ENCODE results near the gene CYS1.
A peak's percentile ranks its signal among the peaks of the same experiment; 100 is the strongest.

The CYS1 gene

GRCh38 chr2:10085668-10086059 lies 5.5 kb upstream of the CYS1 start:
- Histone ChIP-seq H3K9me3 (no peaks in the 10 kb centered on the region), H3K4me3 (no peak overlapping the region), H3K4me1 (peaks cover 4% of the 10 kb centered on the region; the same call in 1 of the 2 replicates), H3K36me3 (replicated peaks) (no peaks in the 10 kb centered on the region), H3K27me3 (ENCODE audit: low read depth) (peaks cover 5% of the 10 kb centered on the region; the same call in 1 of the 2 replicates)
- DNase-seq (ENCODE audit: low spot score in 2 of 2): no peak
- in situ Hi-C loops (cut with MboI; ENCODE audit: low sequenced_read_pairs): no loop called here

GRCh38 chr2:10085043-10085667 lies 4.9 kb upstream of the CYS1 start:
- H3K4me1 ChIP-seq: peaks cover 4% of the 10 kb centered on the region; the same call in 1 of the 2 replicates
- no peak overlapping the region for H3K4me3 ChIP-seq
- peaks cover 5% of the 10 kb centered on the region; the same call in 1 of the 2 replicates for H3K27me3 ChIP-seq (ENCODE audit: low read depth)
- no peaks in the 10 kb centered on the region for H3K9me3 ChIP-seq
- H3K36me3 ChIP-seq (replicated peaks): no peaks in the 10 kb centered on the region
- DNase-seq (ENCODE audit: low spot score in 2 of 2): no peak
- in situ Hi-C loops (cut with MboI; ENCODE audit: low sequenced_read_pairs): no loop called here

GRCh38 chr2:10084223-10084865 lies 4.1 kb upstream of the CYS1 start:
- no peak overlapping the region for H3K4me3 ChIP-seq
- no peaks in the 10 kb centered on the region for H3K9me3 ChIP-seq
- peaks cover 4% of the 10 kb centered on the region; the same call in 1 of the 2 replicates for H3K4me1 ChIP-seq
- no peak for DNase-seq (ENCODE audit: low spot score in 2 of 2)
- in situ Hi-C loops (cut with MboI; ENCODE audit: low sequenced_read_pairs): no loop called here
- peaks cover 5% of the 10 kb centered on the region; the same call in 1 of the 2 replicates for H3K27me3 ChIP-seq (ENCODE audit: low read depth)
- H3K36me3 ChIP-seq (replicated peaks): no peaks in the 10 kb centered on the region

GRCh38 chr2:10083692-10084211 lies 3.5 kb upstream of the CYS1 start:
- Histone ChIP-seq H3K4me3 (no peak overlapping the region), H3K27me3 (ENCODE audit: low read depth) (peaks cover 5% of the 10 kb centered on the region; the same call in 1 of the 2 replicates), H3K4me1 (peaks cover 4% of the 10 kb centered on the region; the same call in 1 of the 2 replicates), H3K36me3 (replicated peaks) (no peaks in the 10 kb centered on the region), H3K9me3 (no peaks in the 10 kb centered on the region)
- in situ Hi-C loops (cut with MboI; ENCODE audit: low sequenced_read_pairs): no loop called here
- no peak for DNase-seq (ENCODE audit: low spot score in 2 of 2)

GRCh38 chr2:10083046-10083445 lies 2.8 kb upstream of the CYS1 start:
- Histone ChIP-seq H3K27me3 (ENCODE audit: low read depth) (peaks cover 5% of the 10 kb centered on the region; the same call in 1 of the 2 replicates), H3K4me3 (no peak overlapping the region), H3K4me1 (peaks cover 4% of the 10 kb centered on the region; the same call in 1 of the 2 replicates), H3K36me3 (replicated peaks) (no peaks in the 10 kb centered on the region), H3K9me3 (no peaks in the 10 kb centered on the region)
- DNase-seq (ENCODE audit: low spot score in 2 of 2): no peak
- in situ Hi-C loops (cut with MboI; ENCODE audit: low sequenced_read_pairs): no loop called here

- Histone ChIP-seq H3K27me3 (ENCODE audit: low read depth) (peaks cover 5% of the 10 kb centered on the region; the same call in 1 of the 2 replicates), H3K4me3 (peak overlapping the region; percentile 23), H3K4me1 (peaks cover 4% of the 10 kb centered on the region; the same call in 1 of the 2 replicates), H3K36me3 (replicated peaks) (no peaks in the 10 kb centered on the region), H3K9me3 (no peaks in the 10 kb centered on the region)
- peak in 1 of 2 experiments; percentile 38 for DNase-seq (ENCODE audit: low spot score in 2 of 2)
- in situ Hi-C loops (cut with MboI; ENCODE audit: low sequenced_read_pairs): no loop called here
These were observed 509 bp upstream of the CYS1 start for GRCh38 chr2:10080536-10081304.

GRCh38 chr2:10079266-10079869 lies 843 bp downstream of the CYS1 start:
- H3K4me1 ChIP-seq: peaks cover 4% of the 10 kb centered on the region; the same call in 1 of the 2 replicates
- no peaks in the 10 kb centered on the region for H3K9me3 ChIP-seq
- H3K36me3 ChIP-seq (replicated peaks): no peaks in the 10 kb centered on the region
- peak overlapping the region; percentile 30 for H3K4me3 ChIP-seq
- DNase-seq (ENCODE audit: low spot score in 2 of 2): peak in 1 of 2 experiments; percentile 36
- in situ Hi-C loops (cut with MboI; ENCODE audit: low sequenced_read_pairs): loop anchor here (10.0 kb wide), 1 partner anchor 355 kb away; no protein-coding TSS in a partner anchor
- peaks cover 5% of the 10 kb centered on the region; the same call in 1 of the 2 replicates for H3K27me3 ChIP-seq (ENCODE audit: low read depth)

GRCh38 chr2:10078704-10079265 lies 1.4 kb downstream of the CYS1 start:
- H3K27me3 ChIP-seq (ENCODE audit: low read depth): peaks cover 2% of the 10 kb centered on the region; the same call in 1 of the 2 replicates
- peak overlapping the region; percentile 30 for H3K4me3 ChIP-seq
- no peaks in the 10 kb centered on the region for H3K9me3 ChIP-seq
- peaks cover under 1% of the 10 kb centered on the region; the same call in 1 of the 2 replicates for H3K4me1 ChIP-seq
- H3K36me3 ChIP-seq (replicated peaks): no peaks in the 10 kb centered on the region
- in situ Hi-C loops (cut with MboI; ENCODE audit: low sequenced_read_pairs): loop anchor here (10.0 kb wide), 1 partner anchor 356 kb away; no protein-coding TSS in a partner anchor
- peak in 1 of 2 experiments; percentile 51 for DNase-seq (ENCODE audit: low spot score in 2 of 2)

- in situ Hi-C loops (cut with MboI; ENCODE audit: low sequenced_read_pairs): loop anchor here (10.0 kb wide), 1 partner anchor 357 kb away; no protein-coding TSS in a partner anchor
- DNase-seq (ENCODE audit: low spot score in 2 of 2): no peak
- no peaks in the 10 kb centered on the region for H3K4me1 ChIP-seq
- no peaks in the 10 kb centered on the region for H3K9me3 ChIP-seq
- no peaks in the 10 kb centered on the region for H3K36me3 ChIP-seq (replicated peaks)
- H3K27me3 ChIP-seq (ENCODE audit: low read depth): no peaks in the 10 kb centered on the region; the same call in 1 of the 2 replicates
- no peak overlapping the region for H3K4me3 ChIP-seq
These were observed 2.2 kb downstream of the CYS1 start for GRCh38 chr2:10078001-10078400.

GRCh38 chr2:10076988-10077527 lies 3.2 kb downstream of the CYS1 start:
- no peaks in the 10 kb centered on the region; the same call in 1 of the 2 replicates for H3K27me3 ChIP-seq (ENCODE audit: low read depth)

GRCh38 chr2:10076511-10076910 lies 3.7 kb downstream of the CYS1 start:
- Histone ChIP-seq H3K9me3 (no peaks in the 10 kb centered on the region), H3K4me1 (no peaks in the 10 kb centered on the region), H3K4me3 (no peak overlapping the region), H3K36me3 (replicated peaks) (no peaks in the 10 kb centered on the region), H3K27me3 (ENCODE audit: low read depth) (no peaks in the 10 kb centered on the region; the same call in 1 of the 2 replicates)
- no peak for DNase-seq (ENCODE audit: low spot score in 2 of 2)
- in situ Hi-C loops (cut with MboI; ENCODE audit: low sequenced_read_pairs): loop anchor here (10.0 kb wide), 1 partner anchor 358 kb away; no protein-coding TSS in a partner anchor

More at GRCh38 chr2:10076988-10077527, 3.2 kb downstream of the CYS1 start:
- in situ Hi-C loops (cut with MboI; ENCODE audit: low sequenced_read_pairs): loop anchor here (10.0 kb wide), 1 partner anchor 358 kb away; no protein-coding TSS in a partner anchor
- Histone ChIP-seq H3K9me3 (no peaks in the 10 kb centered on the region), H3K4me1 (no peaks in the 10 kb centered on the region), H3K4me3 (no peak overlapping the region), H3K36me3 (replicated peaks) (no peaks in the 10 kb centered on the region)
- no peak for DNase-seq (ENCODE audit: low spot score in 2 of 2)

GRCh38 chr2:10075571-10076209 lies 4.5 kb downstream of the CYS1 start:
- no peaks in the 10 kb centered on the region; the same call in 1 of the 2 replicates for H3K27me3 ChIP-seq (ENCODE audit: low read depth)
- H3K36me3 ChIP-seq (replicated peaks): no peaks in the 10 kb centered on the region
- no peaks in the 10 kb centered on the region for H3K9me3 ChIP-seq
- no peak for DNase-seq (ENCODE audit: low spot score in 2 of 2)
- H3K4me1 ChIP-seq: no peaks in the 10 kb centered on the region
- in situ Hi-C loops (cut with MboI; ENCODE audit: low sequenced_read_pairs): loop anchor here (10.0 kb wide), 1 partner anchor 359 kb away; no protein-coding TSS in a partner anchor
- H3K4me3 ChIP-seq: no peak overlapping the region
